Fibroblast of peridontal ligament (primary cell): ENCODE data around the gene PPP1R1A.
A peak's percentile ranks its signal among the peaks of the same experiment; 100 is the strongest.

Source experiments
- DNase-seq: peaks from one replicate; pipeline ENCODE4 v3.0.0-alpha.2; 2010; ENCODE audit errors: extremely low read depth

PPP1R1A gene

GRCh38 chr12:54571193-54572188 lies 17.0 kb downstream of the PPP1R1A start:
- peak; percentile 11 for DNase-seq

GRCh38 chr12:54569995-54570528 lies 18.4 kb downstream of the PPP1R1A start:
- no peak for DNase-seq

DNA sequence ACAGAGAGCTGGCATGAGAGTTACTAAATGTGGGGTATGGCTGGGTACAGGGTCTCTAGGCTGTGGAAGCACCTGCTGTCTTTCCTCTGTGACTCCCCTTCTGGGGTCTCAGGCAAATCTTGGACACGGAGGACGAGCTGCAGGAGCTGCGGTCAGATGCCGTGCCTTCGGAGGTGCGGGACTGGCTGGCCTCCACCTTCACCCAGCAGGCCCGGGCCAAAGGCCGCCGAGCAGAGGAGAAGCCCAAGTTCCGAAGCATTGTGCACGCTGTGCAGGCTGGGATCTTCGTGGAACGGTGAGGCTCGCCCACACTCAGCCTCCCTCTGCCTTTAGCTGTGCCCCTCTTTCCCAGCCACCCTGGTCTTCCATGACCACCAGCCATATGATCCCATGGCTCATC lies 19.4 kb downstream of the PPP1R1A start:
- DNase-seq: no peak

GRCh38 chr12:54566792-54567191 lies 21.7 kb downstream of the PPP1R1A start:
- no peak for DNase-seq

DNA sequence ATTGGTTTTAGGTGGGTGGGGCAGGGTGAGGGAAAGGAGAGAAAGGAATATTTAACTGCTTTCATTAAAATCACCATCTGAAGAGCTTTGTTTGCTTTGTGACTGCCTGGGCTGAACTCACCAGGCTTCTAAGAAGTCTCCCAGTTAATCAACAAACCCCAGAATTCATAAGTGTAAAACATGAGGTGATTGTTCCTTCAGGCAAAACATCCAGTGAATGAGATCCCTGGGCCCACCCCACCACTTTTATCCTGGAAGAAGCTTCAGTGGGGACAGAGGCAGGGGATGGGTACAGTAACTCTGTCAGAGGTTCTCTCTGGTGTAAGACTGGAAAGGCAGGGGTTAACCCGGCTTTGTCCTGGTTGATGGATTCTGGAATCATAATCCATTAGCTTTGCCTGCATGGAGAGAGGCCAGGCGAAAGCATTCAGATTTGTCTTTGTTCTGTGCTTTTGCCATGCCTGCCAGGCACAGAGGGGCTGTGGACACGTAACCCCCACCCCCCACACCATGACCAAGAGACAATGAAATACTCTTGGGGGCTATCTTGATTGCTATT lies 22.4 kb downstream of the PPP1R1A start:
- DNase-seq: no peak

DNA sequence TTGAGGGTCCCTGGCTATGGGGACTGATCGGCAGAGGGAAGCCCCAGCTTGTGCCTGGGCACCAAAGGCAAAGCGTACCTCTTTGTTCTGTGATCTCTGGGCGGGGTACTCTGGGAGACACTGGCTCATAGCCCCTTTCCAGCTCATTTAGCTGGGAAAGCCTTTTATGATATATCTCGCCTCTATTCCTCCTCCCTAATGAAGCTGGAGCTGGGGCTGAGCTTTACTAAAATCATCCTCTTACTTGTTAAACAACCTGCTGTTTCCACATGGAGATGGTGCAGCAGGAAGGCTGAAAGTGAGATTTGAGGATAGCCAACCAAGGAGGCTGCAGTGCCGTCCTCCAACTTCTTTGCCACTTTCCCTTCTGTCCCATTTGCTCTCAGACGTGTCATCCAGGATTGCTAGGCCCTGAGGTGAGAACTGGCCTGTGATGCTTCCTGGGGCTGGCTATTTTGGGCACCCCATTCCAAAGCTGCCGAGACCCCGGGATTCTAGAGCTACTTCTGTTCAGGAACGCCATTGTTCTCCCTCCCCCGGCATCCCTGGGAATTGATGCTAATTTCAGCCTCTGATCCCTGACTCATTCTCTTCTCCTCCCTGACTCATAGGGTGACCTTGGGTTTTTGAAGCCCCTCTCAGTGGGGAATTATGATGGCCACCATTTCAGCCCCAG lies 23.0 kb downstream of the PPP1R1A start:
- no peak for DNase-seq

DNA sequence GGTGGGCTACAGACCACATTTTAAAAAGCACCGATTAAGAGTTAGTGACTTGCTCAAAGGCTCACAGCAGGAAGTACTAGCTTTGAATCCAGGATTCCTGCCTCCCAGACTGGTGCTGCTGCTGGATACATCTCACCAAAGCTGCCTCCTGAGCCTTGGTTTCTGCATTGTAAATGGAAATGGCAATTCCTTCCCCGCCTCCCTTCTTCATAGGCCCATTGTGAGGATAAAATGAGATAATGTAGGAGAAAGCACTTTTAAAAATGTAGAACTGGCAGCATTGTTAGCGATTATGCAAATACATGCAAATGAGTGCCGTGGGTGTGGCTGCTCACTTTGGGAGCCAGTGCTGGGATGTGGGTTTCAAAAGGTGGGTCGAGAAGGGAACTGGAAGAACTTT lies 23.7 kb downstream of the PPP1R1A start:
- DNase-seq: no peak

DNA sequence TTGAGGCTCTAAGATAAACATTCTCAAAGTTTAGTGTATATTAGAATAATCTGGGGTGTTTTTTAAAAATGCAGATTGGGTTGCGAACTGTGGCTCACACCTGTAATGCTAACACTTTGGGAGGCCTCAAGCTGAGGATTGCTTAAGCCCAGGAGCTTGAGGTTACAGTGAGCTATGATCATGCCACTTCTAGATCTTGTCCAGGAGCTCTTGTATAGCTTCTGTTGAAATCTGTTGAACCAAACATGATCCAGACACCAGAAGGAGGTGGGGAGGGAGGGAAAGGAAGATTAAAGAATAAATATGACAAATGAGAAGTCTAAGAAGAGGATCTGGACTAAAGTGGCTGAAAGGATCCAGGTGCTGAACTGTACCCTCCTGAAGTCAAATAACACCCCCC lies 24.7 kb downstream of the PPP1R1A start:
- DNase-seq: no peak

GRCh38 chr12:54562750-54563356 lies 25.6 kb downstream of the PPP1R1A start:
- DNase-seq: no peak

- no peak for DNase-seq
These were observed 27.3 kb downstream of the PPP1R1A start for GRCh38 chr12:54561164-54561563.

- DNase-seq: peak; percentile 37
These were observed 28.0 kb downstream of the PPP1R1A start for GRCh38 chr12:54560374-54560858.

DNA sequence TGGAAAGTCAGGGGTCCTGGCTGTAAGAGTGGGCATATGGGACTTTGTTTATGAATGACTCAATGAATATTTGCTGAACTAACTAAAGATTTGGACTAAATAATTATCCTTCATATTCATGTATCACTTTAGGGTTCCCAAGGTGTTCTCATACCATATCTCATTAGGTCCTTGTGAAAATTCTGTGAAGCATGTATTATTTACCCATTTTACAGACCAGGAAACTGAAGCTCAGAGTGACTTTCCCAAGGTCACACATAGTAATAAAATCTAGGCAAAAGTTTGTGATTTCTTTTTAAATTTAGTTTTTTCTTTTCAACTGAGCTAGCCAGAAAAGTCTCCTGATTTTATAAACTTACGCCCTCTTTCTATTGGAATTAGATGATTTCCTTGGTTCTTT lies 29.7 kb downstream of the PPP1R1A start:
- no peak for DNase-seq

GRCh38 chr12:54558311-54558710 lies 30.1 kb downstream of the PPP1R1A start:
- DNase-seq: no peak

DNA sequence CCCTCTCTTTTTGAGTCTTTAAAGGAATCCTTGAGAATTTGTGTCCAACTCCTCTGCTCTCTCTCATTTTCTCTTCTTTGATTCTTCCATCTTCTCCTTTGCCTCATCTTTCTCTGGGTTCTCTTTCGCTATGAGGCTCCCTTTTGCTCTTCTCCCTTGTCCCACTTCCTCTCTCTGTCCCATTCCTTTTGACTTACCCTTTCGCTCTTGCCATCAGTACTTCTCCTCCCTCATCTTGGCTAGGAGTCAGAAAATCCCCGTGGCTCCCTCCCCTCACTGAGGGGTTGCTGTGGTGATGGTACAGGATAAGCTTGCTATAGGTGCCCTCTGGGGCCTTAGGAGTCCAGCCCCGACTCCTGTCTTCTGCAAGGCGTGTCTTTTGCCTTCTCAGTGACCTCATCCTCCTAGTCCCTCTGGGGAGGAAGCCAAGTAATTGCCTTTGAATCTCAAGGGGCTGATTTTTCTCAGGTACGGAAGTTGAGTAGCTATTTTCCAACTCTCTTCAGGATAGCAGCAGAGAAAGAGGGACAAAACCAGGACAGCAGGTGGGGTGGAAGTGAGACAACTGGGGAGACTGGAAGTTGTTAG lies 32.7 kb downstream of the PPP1R1A start:
- no peak for DNase-seq

- no peak for DNase-seq
These were observed 38.5 kb downstream of the PPP1R1A start for GRCh38 chr12:54549774-54550451.

GRCh38 chr12:54546511-54546910 lies 41.9 kb downstream of the PPP1R1A start:
- no peak for DNase-seq

DNA sequence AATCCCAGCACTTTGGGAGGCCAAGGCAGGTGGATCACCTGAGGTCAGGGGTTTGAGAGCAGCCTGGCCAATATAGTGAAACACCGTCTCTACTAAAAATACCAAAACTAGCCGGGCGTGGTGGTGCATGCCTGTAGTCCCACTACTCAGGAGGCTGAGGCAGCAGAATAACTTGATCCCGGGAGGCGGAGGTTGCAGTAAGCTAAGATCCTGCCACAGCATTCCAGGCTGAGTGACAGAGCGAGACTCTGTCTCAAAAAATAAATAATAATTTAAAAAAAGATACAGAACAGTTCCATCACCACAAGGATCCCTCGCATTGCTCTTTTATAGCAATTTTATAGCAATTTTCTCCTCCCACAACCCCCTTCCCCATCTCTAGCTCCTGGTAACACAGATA lies 43.7 kb downstream of the PPP1R1A start:
- no peak for DNase-seq

GRCh38 chr12:54543526-54543925 lies 44.9 kb downstream of the PPP1R1A start:
- DNase-seq: no peak

- DNase-seq: no peak
These were observed 46.6 kb downstream of the PPP1R1A start for GRCh38 chr12:54541751-54542290.

GRCh38 chr12:54538136-54538700 lies 50.2 kb downstream of the PPP1R1A start:
- no peak for DNase-seq
